ENCODE results near the gene TPCN1. TPM values are rescaled to one million over a fixed set of nuclear protein-coding genes. Genes with fewer than 3 reads are reported as not detected.
"Not testable (repeated sequence)": the region's sequence is repeated elsewhere in the genome, so short reads cannot be mapped to it uniquely, and the experiment has no call there.

Gene TPCN1
- total RNA-seq, 1 experiment from 2014 or later, result 43.0 TPM

- Mint-ChIP-seq H3K4me1 (ENCODE audit: insufficient read depth, unreplicated experiment) (peaks cover 6% of the 10 kb centered on the region), H3K27me3 (ENCODE audit: insufficient read depth, unreplicated experiment) (no peaks in the 10 kb centered on the region), H3K4me3 (ENCODE audit: unreplicated experiment) (no peak overlapping the region), H3K27ac (ENCODE audit: low read depth, unreplicated experiment) (no peak overlapping the region), H3K36me3 (ENCODE audit: insufficient read depth, unreplicated experiment) (no peaks in the 10 kb centered on the region), H3K9me3 (ENCODE audit: unreplicated experiment) (no peaks in the 10 kb centered on the region)
- intact Hi-C loops (cut with micrococcal nuclease), result no loop called here
- DNase-seq (ENCODE audit: unreplicated experiment), result no peak
- no TSS peak for BruUV-seq (replicated peaks)
- POLR2A ChIA-PET, result no interaction called here
- no peak for TF ChIP-seq CTCF (IDR thresholded peaks at IDR 0.05; ENCODE audit: unreplicated experiment)
- CTCF ChIA-PET, result no interaction called here
These were observed 18.8 kb upstream of the TPCN1 start for GRCh38 chr12:113202300-113203075.

GRCh38 chr12:113203852-113204760 is 17.2 kb upstream of the TPCN1 start:
- DNase-seq (ENCODE audit: unreplicated experiment), result no peak
- H3K27me3 Mint-ChIP-seq (ENCODE audit: insufficient read depth, unreplicated experiment), result no peaks in the 10 kb centered on the region
- no peak for TF ChIP-seq CTCF (IDR thresholded peaks at IDR 0.05; ENCODE audit: unreplicated experiment)
- intact Hi-C loops (cut with micrococcal nuclease), result no loop called here
- no peak overlapping the region for H3K27ac Mint-ChIP-seq (ENCODE audit: low read depth, unreplicated experiment)
- BruUV-seq (replicated peaks), result no TSS peak
- POLR2A ChIA-PET, result interaction anchor here (0.8 to 1.3 kb wide), 3 partner anchors 11 to 19 kb away, joined by 3 to 4 read pairs (median 3); no protein-coding TSS in a partner anchor
- H3K9me3 Mint-ChIP-seq (ENCODE audit: unreplicated experiment), result no peaks in the 10 kb centered on the region
- H3K4me3 Mint-ChIP-seq (ENCODE audit: unreplicated experiment), result no peak overlapping the region
- CTCF ChIA-PET, result interaction anchor here (1.0 to 2.2 kb wide), 3 partner anchors 9 to 222 kb away, joined by 4 to 8 read pairs (median 6); no protein-coding TSS in a partner anchor
- no peaks in the 10 kb centered on the region for H3K36me3 Mint-ChIP-seq (ENCODE audit: insufficient read depth, unreplicated experiment)
- no peaks in the 10 kb centered on the region for H3K4me1 Mint-ChIP-seq (ENCODE audit: insufficient read depth, unreplicated experiment)

GRCh38 chr12:113204804-113205203 is 16.5 kb upstream of the TPCN1 start:
- BruUV-seq (replicated peaks), result no TSS peak
- TF ChIP-seq CTCF (IDR thresholded peaks at IDR 0.05; ENCODE audit: unreplicated experiment), result no peak
- no peak overlapping the region for H3K4me3 Mint-ChIP-seq (ENCODE audit: unreplicated experiment)
- no peak overlapping the region for H3K27ac Mint-ChIP-seq (ENCODE audit: low read depth, unreplicated experiment)
- no peaks in the 10 kb centered on the region for H3K27me3 Mint-ChIP-seq (ENCODE audit: insufficient read depth, unreplicated experiment)
- ChIA-PET CTCF (interaction anchor here (0.7 to 2.2 kb wide), 4 partner anchors 10 to 278 kb away, joined by 3 to 8 read pairs (median 5); no protein-coding TSS in a partner anchor), POLR2A (interaction anchor here (0.7 to 1.5 kb wide), 5 partner anchors 10 to 20 kb away, joined by 3 to 6 read pairs (median 3); partner anchors contain the start of genes DDX54 and TPCN1)
- H3K36me3 Mint-ChIP-seq (ENCODE audit: insufficient read depth, unreplicated experiment), result no peaks in the 10 kb centered on the region
- no peak for DNase-seq (ENCODE audit: unreplicated experiment)
- intact Hi-C loops (cut with micrococcal nuclease), result no loop called here
- H3K9me3 Mint-ChIP-seq (ENCODE audit: unreplicated experiment), result no peaks in the 10 kb centered on the region
- H3K4me1 Mint-ChIP-seq (ENCODE audit: insufficient read depth, unreplicated experiment), result no peaks in the 10 kb centered on the region

GRCh38 chr12:113206802-113207201 is 14.5 kb upstream of the TPCN1 start:
- POLR2A ChIA-PET; BruUV-seq (replicated peaks); H3K4me3 Mint-ChIP-seq (ENCODE audit: unreplicated experiment); CTCF ChIA-PET; DNase-seq (ENCODE audit: unreplicated experiment); H3K36me3 Mint-ChIP-seq (ENCODE audit: insufficient read depth, unreplicated experiment); H3K27ac Mint-ChIP-seq (ENCODE audit: low read depth, unreplicated experiment); H3K9me3 Mint-ChIP-seq (ENCODE audit: unreplicated experiment); intact Hi-C loops (cut with micrococcal nuclease); H3K4me1 Mint-ChIP-seq (ENCODE audit: insufficient read depth, unreplicated experiment); H3K27me3 Mint-ChIP-seq (ENCODE audit: insufficient read depth, unreplicated experiment): not testable (repeated sequence)
